ENCODE measurements around the gene POP4. TPM values are rescaled to one million over a fixed set of nuclear protein-coding genes. Genes with fewer than 3 reads are reported as not detected.

The POP4 gene
- total and polyA plus RNA-seq, 2 of the 13 experiments (the other 11 are each of a cell fraction or from before 2014, with no cell fraction given): 32.2 to 84.0 TPM

DNA sequence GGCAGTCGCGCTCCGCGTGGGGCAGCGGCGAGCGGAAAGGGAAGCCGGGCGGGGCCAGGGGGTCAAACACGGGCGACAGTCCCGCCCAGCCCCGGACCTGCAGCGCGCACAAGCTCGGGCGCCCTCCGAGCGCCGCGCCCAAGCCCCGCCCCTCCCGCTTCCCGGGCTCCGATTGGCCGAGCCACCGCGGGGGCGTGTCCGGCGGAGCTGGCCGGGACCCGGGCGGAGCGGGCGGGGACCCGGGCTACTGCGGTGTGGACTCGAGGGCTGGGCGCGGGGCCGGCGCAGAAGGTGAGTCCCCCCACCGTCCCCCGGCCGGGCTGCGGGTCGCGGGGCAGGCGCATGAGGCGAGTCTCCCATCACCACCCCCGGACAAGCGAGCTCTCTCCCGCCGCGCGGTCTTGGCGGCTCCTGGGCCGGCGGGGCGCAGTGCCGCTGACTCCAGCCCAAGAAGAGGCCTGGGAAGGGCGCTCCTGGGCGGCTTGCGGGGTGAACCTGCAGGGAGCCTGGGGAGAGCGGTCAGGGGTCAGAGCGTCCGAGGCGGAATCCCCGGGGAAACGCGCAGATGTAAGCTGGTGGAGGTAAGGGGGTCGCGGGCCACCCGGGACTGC is 59.2 kb downstream of the POP4 start, which contains the start of gene PLEKHF1 (continued):
- TF ChIP-seq, protein P1, sequence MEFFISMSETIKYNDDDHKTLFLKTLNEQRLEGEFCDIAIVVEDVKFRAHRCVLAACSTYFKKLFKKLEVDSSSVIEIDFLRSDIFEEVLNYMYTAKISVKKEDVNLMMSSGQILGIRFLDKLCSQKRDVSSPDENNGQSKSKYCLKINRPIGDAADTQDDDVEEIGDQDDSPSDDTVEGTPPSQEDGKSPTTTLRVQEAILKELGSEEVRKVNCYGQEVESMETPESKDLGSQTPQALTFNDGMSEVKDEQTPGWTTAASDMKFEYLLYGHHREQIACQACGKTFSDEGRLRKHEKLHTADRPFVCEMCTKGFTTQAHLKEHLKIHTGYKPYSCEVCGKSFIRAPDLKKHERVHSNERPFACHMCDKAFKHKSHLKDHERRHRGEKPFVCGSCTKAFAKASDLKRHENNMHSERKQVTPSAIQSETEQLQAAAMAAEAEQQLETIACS (CRISPR knock-in tag; IDR thresholded peaks at IDR 0.05): 0 out of 2 replicates have a peak, but pooled peaks have one; percentile 24
- TF ChIP-seq IKZF4 (CRISPR knock-in tag; IDR thresholded peaks at IDR 0.05; ENCODE audit: borderline replicate concordance, low read depth, not compliant biosample characterization): peak; percentile 60
- TF ChIP-seq, protein P2, sequence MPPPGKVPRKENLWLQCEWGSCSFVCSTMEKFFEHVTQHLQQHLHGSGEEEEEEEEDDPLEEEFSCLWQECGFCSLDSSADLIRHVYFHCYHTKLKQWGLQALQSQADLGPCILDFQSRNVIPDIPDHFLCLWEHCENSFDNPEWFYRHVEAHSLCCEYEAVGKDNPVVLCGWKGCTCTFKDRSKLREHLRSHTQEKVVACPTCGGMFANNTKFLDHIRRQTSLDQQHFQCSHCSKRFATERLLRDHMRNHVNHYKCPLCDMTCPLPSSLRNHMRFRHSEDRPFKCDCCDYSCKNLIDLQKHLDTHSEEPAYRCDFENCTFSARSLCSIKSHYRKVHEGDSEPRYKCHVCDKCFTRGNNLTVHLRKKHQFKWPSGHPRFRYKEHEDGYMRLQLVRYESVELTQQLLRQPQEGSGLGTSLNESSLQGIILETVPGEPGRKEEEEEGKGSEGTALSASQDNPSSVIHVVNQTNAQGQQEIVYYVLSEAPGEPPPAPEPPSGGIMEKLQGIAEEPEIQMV (CRISPR knock-in tag; IDR thresholded peaks at IDR 0.05; ENCODE audit: low read depth): no peak
- peak; percentile 43; the same call in 1 of the 2 replicates for TF ChIP-seq TBX2 (CRISPR knock-in tag; IDR thresholded peaks at IDR 0.05; ENCODE audit: borderline replicate concordance)
- TF ChIP-seq PHF8 (CRISPR knock-in tag; IDR thresholded peaks at IDR 0.05): peak; percentile 68
- TF ChIP-seq, protein P3, sequence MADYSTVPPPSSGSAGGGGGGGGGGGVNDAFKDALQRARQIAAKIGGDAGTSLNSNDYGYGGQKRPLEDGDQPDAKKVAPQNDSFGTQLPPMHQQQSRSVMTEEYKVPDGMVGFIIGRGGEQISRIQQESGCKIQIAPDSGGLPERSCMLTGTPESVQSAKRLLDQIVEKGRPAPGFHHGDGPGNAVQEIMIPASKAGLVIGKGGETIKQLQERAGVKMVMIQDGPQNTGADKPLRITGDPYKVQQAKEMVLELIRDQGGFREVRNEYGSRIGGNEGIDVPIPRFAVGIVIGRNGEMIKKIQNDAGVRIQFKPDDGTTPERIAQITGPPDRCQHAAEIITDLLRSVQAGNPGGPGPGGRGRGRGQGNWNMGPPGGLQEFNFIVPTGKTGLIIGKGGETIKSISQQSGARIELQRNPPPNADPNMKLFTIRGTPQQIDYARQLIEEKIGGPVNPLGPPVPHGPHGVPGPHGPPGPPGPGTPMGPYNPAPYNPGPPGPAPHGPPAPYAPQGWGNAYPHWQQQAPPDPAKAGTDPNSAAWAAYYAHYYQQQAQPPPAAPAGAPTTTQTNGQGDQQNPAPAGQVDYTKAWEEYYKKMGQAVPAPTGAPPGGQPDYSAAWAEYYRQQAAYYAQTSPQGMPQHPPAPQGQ (CRISPR knock-in tag; IDR thresholded peaks at IDR 0.05; ENCODE audit: borderline replicate concordance): no peak
- TF ChIP-seq HDAC6 (IDR thresholded peaks at IDR 0.05; ENCODE audit: low read depth, low read length): no peak
- no peak for TF ChIP-seq SETDB1 (CRISPR knock-in tag; IDR thresholded peaks at IDR 0.05; ENCODE audit: borderline replicate concordance)
- TF ChIP-seq, protein P4, sequence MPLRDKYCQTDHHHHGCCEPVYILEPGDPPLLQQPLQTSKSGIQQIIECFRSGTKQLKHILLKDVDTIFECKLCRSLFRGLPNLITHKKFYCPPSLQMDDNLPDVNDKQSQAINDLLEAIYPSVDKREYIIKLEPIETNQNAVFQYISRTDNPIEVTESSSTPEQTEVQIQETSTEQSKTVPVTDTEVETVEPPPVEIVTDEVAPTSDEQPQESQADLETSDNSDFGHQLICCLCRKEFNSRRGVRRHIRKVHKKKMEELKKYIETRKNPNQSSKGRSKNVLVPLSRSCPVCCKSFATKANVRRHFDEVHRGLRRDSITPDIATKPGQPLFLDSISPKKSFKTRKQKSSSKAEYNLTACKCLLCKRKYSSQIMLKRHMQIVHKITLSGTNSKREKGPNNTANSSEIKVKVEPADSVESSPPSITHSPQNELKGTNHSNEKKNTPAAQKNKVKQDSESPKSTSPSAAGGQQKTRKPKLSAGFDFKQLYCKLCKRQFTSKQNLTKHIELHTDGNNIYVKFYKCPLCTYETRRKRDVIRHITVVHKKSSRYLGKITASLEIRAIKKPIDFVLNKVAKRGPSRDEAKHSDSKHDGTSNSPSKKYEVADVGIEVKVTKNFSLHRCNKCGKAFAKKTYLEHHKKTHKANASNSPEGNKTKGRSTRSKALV (CRISPR knock-in tag; IDR thresholded peaks at IDR 0.05): 0 out of 2 replicates have a peak, but pooled peaks have one; percentile 26
- TF ChIP-seq MZF1 (CRISPR knock-in tag; IDR thresholded peaks at IDR 0.05; ENCODE audit: borderline replicate concordance): no peak
- no peak for TF ChIP-seq RBM22 (optimal IDR thresholded peaks at IDR 0.05; ENCODE audit: low read length)
- TF ChIP-seq ZSCAN20 (CRISPR knock-in tag; IDR thresholded peaks at IDR 0.05; ENCODE audit: borderline replicate concordance): peak; percentile 38; the same call in 1 of the 2 replicates
- 0 out of 2 replicates have a peak, but pooled peaks have one; percentile 55 for TF ChIP-seq ZNF431 (CRISPR knock-in tag; IDR thresholded peaks at IDR 0.05; ENCODE audit: borderline replicate concordance, low read depth)
- no peak for TF ChIP-seq CHCHD3 (CRISPR knock-in tag; IDR thresholded peaks at IDR 0.05)
- TF ChIP-seq ZNF577 (CRISPR knock-in tag; IDR thresholded peaks at IDR 0.05; ENCODE audit: borderline replicate concordance, low read depth): no peak
- TF ChIP-seq ZNF652 (CRISPR knock-in tag; IDR thresholded peaks at IDR 0.05; ENCODE audit: borderline replicate concordance, low read depth): no peak
- 0 out of 2 replicates have a peak, but pooled peaks have one; percentile 37 for TF ChIP-seq ZNF343 (CRISPR knock-in tag; IDR thresholded peaks at IDR 0.05)
- TF ChIP-seq TCF12 (IDR thresholded peaks at IDR 0.05): no peak
- TF ChIP-seq TCF12 (CRISPR knock-in tag; IDR thresholded peaks at IDR 0.05): no peak
- TF ChIP-seq, protein P5, sequence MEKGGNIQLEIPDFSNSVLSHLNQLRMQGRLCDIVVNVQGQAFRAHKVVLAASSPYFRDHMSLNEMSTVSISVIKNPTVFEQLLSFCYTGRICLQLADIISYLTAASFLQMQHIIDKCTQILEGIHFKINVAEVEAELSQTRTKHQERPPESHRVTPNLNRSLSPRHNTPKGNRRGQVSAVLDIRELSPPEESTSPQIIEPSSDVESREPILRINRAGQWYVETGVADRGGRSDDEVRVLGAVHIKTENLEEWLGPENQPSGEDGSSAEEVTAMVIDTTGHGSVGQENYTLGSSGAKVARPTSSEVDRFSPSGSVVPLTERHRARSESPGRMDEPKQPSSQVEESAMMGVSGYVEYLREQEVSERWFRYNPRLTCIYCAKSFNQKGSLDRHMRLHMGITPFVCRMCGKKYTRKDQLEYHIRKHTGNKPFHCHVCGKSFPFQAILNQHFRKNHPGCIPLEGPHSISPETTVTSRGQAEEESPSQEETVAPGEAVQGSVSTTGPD (CRISPR knock-in tag; IDR thresholded peaks at IDR 0.05): no peak
- no peak for TF ChIP-seq CENPT (CRISPR knock-in tag; IDR thresholded peaks at IDR 0.05; ENCODE audit: low read depth)
